B cell (primary cell): ENCODE data around the gene SIRPB1. TPM values are rescaled to one million over a fixed set of nuclear protein-coding genes. Genes with fewer than 3 reads are reported as not detected.

Source experiments
- ATAC-seq: fragments of 200-7000 bp; cut with Tn5 transposase; one replicate; pipeline ENCODE4 v1.10.0; 2021; ENCODE audit warnings: low read depth, mild to moderate bottlenecking, moderate number of reproducible peaks, moderate library complexity
- CTCF ChIA-PET: fragments of 350-600 bp; sonication (Branson Sonifier 250); formaldehyde crosslinking; loops from one replicate; lab custom pipeline; 2021; ENCODE audit warnings: antibody characterized with exemption, inconsistent platforms; lab: Charles Lee
- POLR2A ChIA-PET: fragments of 350-600 bp; sonication (Branson Sonifier 250); formaldehyde crosslinking; loops from one replicate; lab custom pipeline; 2021; ENCODE audit warnings: antibody characterized with exemption; lab: Charles Lee
- DNase-seq: peaks from one replicate; pipeline ENCODE4 v3.0.0; 2013
- H2AFZ ChIP-seq: 2 replicates; pipeline ENCODE4 v1.6.1; 2012; ENCODE audit warnings: mild to moderate bottlenecking, low read depth, low read length; ENCODE audit not compliant: insufficient read depth, poor library complexity, severe bottlenecking
- H3K27ac ChIP-seq, 2 donors: 1 replicate in 1 of 2; 2 replicates in 1 of 2; pipeline ENCODE4 v1.5.1; 2012 to 2013; ENCODE audit warnings: low read length in 2 of 2, mild to moderate bottlenecking in 2 of 2, moderate library complexity in 1 of 2
- H3K27me3 ChIP-seq, 4 experiments: fragments of 200-600 bp in 1 of 4; sonication (generic) in 1 of 4; replicated peaks in 1 of 4; 1 replicate in 2 of 4; 2 replicates in 2 of 4; pipeline versions ENCODE4 v1.6.1 to v1.7.0; 2013 to 2016; ENCODE audit warnings: low read length in 3 of 4, mild to moderate bottlenecking in 2 of 4, mixed read lengths in 1 of 4, moderate library complexity in 1 of 4; ENCODE audit not compliant: insufficient read depth in 4 of 4, control insufficient read depth in 3 of 4; ENCODE audit errors: control extremely low read depth in 1 of 4
- H3K36me3 ChIP-seq, 2 experiments: replicated peaks in 1 of 2; 1 replicate in 1 of 2; 2 replicates in 1 of 2; pipeline versions ENCODE4 v1.6.1 to v1.7.1; 2013; ENCODE audit warnings: low read length in 1 of 2; ENCODE audit not compliant: insufficient read depth in 2 of 2, control insufficient read depth in 1 of 2; ENCODE audit errors: control extremely low read depth in 1 of 2, extremely low read depth in 1 of 2
- H3K4me1 ChIP-seq, 2 donors: fragments of 200-600 bp in 1 of 2; sonication (generic) in 1 of 2; 1 replicate in 1 of 2; 2 replicates in 1 of 2; pipeline versions ENCODE4 v1.5.1 to v1.6.1; 2013 to 2017; ENCODE audit warnings: low read length in 2 of 2; ENCODE audit not compliant: control insufficient read depth in 2 of 2, insufficient read depth in 2 of 2
- H3K4me2 ChIP-seq: replicated peaks from 2 replicates; pipeline ENCODE3; 2012; ENCODE audit warnings: mild to moderate bottlenecking, low read depth, low read length; ENCODE audit not compliant: poor library complexity, severe bottlenecking
- H3K4me3 ChIP-seq, 5 experiments: fragments of 200-600 bp in 1 of 5; sonication (generic) in 1 of 5; 1 replicate in 3 of 5; 2 replicates in 2 of 5; pipeline versions ENCODE4 v1.5.1 to v1.7.0; 2011 to 2016; ENCODE audit warnings: low read length in 4 of 5, mild to moderate bottlenecking in 4 of 5, low read depth in 2 of 5, control low read depth in 1 of 5, moderate library complexity in 1 of 5; ENCODE audit not compliant: insufficient read depth in 1 of 5; ENCODE audit errors: control extremely low read depth in 1 of 5, extremely low read depth in 1 of 5
- H3K79me2 ChIP-seq: fragments of 200-600 bp; sonication (generic); one replicate; pipeline ENCODE4 v1.6.0; 2016; ENCODE audit warnings: low read length; ENCODE audit not compliant: control insufficient read depth, insufficient read depth
- H3K9ac ChIP-seq: fragments of 200-600 bp; sonication (generic); 2 replicates; pipeline ENCODE4 v1.6.1; 2017; ENCODE audit warnings: mild to moderate bottlenecking, low read length, moderate library complexity
- H3K9me3 ChIP-seq, 3 donors: one replicate each; pipeline versions ENCODE4 v1.6.1 to v1.7.1; 2013; ENCODE audit warnings: low read length in 2 of 3; ENCODE audit not compliant: control insufficient read depth in 2 of 3, insufficient read depth in 1 of 3; ENCODE audit errors: control extremely low read depth in 1 of 3
- H4K20me1 ChIP-seq: 2 replicates; pipeline ENCODE4 v1.6.0; 2012; ENCODE audit warnings: mild to moderate bottlenecking, low read length; ENCODE audit not compliant: insufficient read depth, control insufficient read depth, poor library complexity, severe bottlenecking
- H3K27ac Mint-ChIP-seq: one replicate; pipeline ENCODE4 v1.8.0; 2021; ENCODE audit warnings: mixed read lengths
- H3K27me3 Mint-ChIP-seq: one replicate; pipeline ENCODE4 v1.8.0; 2021; ENCODE audit warnings: mixed read lengths
- H3K4me1 Mint-ChIP-seq: one replicate; pipeline ENCODE4 v1.8.0; 2021; ENCODE audit warnings: mixed read lengths
- H3K4me3 Mint-ChIP-seq: one replicate; pipeline ENCODE4 v1.8.0; 2021; ENCODE audit warnings: mixed read lengths
- H3K9me3 Mint-ChIP-seq: one replicate; pipeline ENCODE4 v1.8.0; 2022; ENCODE audit warnings: mixed read lengths; ENCODE audit not compliant: insufficient read depth
- EZH2 ChIP-seq: IDR thresholded peaks from 2 replicates; pipeline ENCODE4 v1.6.1; 2012; ENCODE audit warnings: borderline replicate concordance, low read depth, mild to moderate bottlenecking, moderate library complexity, low read length; ENCODE audit not compliant: insufficient read depth, poor library complexity, severe bottlenecking
- WGBS: methylation state at CpG from one replicate; pipeline ENCODE4 v1.1.5; 2013; ENCODE audit warnings: missing lambda C conversion rate; ENCODE audit not compliant: insufficient coverage; 5-methylcytosine and 5-hydroxymethylcytosine counted together
- intact Hi-C: fragments of 100-400 bp; cut with micrococcal nuclease; formaldehyde crosslinking; loops from one replicate; pipeline ENCODE4 v1.10.0; 2022
- polyA plus RNA-seq: library from polyadenylated mRNA; depleted of rRNA; stranded (reverse); fragments of >200 nt; gene quantifications from 2 replicates; pipeline ENCODE4 v1.2.3, GENCODE V29; 2012
- total RNA-seq, 2 donors: library from RNA; stranded (reverse); fragments of 120-200 nt in 1 of 2; gene quantifications; 1 replicate in 1 of 2; 2 replicates in 1 of 2; pipeline versions ENCODE4 v1.2.3 to v1.2.4, GENCODE V29; 2013 to 2022
- TF ChIP-seq, protein P1 (sequence below): fragments of 200-600 bp; IDR thresholded peaks from one replicate; pipeline ENCODE4 v1.8.0; 2022; ENCODE audit warnings: antibody characterized with exemption, mild to moderate bottlenecking

Gene SIRPB1
- total and polyA plus RNA-seq, 2 donors (not counting 1 experiment from before 2014, with no cell fraction given): 1.3 to 1.7 TPM

- no peak overlapping the region for H3K9ac ChIP-seq
- H3K4me2 ChIP-seq: no peak overlapping the region
- DNase-seq (no peak), ATAC-seq (no peak)
- peaks cover 0 to 15% of the 10 kb centered on the region in 2 donors for H3K4me1 ChIP-seq
- ChIA-PET CTCF (no interaction called here), POLR2A (no interaction called here)
- no peaks in the 10 kb centered on the region for H3K27me3 Mint-ChIP-seq
- H3K4me3 Mint-ChIP-seq: no peak overlapping the region
- no peak overlapping the region for H3K27ac Mint-ChIP-seq
- intact Hi-C loops: no loop called here
- H3K27me3 ChIP-seq: no peaks in the 10 kb centered on the region
- no peak overlapping the region for H2AFZ ChIP-seq
- TF ChIP-seq EZH2: no peak
- TF ChIP-seq, protein P1, sequence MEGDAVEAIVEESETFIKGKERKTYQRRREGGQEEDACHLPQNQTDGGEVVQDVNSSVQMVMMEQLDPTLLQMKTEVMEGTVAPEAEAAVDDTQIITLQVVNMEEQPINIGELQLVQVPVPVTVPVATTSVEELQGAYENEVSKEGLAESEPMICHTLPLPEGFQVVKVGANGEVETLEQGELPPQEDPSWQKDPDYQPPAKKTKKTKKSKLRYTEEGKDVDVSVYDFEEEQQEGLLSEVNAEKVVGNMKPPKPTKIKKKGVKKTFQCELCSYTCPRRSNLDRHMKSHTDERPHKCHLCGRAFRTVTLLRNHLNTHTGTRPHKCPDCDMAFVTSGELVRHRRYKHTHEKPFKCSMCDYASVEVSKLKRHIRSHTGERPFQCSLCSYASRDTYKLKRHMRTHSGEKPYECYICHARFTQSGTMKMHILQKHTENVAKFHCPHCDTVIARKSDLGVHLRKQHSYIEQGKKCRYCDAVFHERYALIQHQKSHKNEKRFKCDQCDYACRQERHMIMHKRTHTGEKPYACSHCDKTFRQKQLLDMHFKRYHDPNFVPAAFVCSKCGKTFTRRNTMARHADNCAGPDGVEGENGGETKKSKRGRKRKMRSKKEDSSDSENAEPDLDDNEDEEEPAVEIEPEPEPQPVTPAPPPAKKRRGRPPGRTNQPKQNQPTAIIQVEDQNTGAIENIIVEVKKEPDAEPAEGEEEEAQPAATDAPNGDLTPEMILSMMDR: no peak
- no peaks in the 10 kb centered on the region for H3K9me3 ChIP-seq
- H3K36me3 ChIP-seq: no peaks in the 10 kb centered on the region
- peak overlapping the region in 1 of 5 experiments; percentile 23 for H3K4me3 ChIP-seq
- H3K27ac ChIP-seq: no peak overlapping the region
- no peaks in the 10 kb centered on the region for H4K20me1 ChIP-seq
- no CpG with 5 or more reads among the region's 3 CpGs for WGBS
- no peaks in the 10 kb centered on the region for H3K79me2 ChIP-seq
- H3K4me1 Mint-ChIP-seq: peaks cover 3% of the 10 kb centered on the region
- no peaks in the 10 kb centered on the region for H3K9me3 Mint-ChIP-seq
Observed at GRCh38 chr20:1587781-1588532, 31.9 kb downstream of the SIRPB1 start.

DNA sequence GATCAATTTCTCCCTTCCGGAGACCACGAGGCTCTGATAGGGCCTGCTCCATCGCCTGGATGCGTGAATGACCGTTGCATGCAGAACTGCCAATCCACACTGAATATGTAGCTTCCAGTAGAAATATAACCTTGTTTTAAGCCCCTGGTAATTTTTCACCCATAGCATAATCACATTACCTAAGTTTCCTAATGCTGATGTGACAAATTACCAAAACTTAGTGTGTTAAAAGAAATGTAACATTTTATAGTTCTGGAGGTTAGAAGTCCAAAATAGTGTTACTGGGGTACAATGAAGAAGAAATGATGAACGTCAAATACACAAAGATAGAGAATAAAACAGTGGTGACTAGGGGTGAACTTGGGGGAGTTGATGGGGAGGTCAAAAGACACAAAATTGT is 40.3 kb downstream of the SIRPB1 start:
- ChIA-PET POLR2A (no interaction called here), CTCF (no interaction called here)
- no peaks in the 10 kb centered on the region for H3K27me3 Mint-ChIP-seq
- no peak overlapping the region for H3K4me3 Mint-ChIP-seq
- H3K36me3 ChIP-seq: no peaks in the 10 kb centered on the region
- H3K4me1 Mint-ChIP-seq: no peaks in the 10 kb centered on the region
- no peak overlapping the region for H3K4me3 ChIP-seq
- no peaks in the 10 kb centered on the region for H3K27me3 ChIP-seq
- no peak overlapping the region for H3K27ac ChIP-seq
- H2AFZ ChIP-seq: no peak overlapping the region
- no peaks in the 10 kb centered on the region for H3K79me2 ChIP-seq
- H4K20me1 ChIP-seq: no peaks in the 10 kb centered on the region
- H3K9me3 ChIP-seq: no peaks in the 10 kb centered on the region
- intact Hi-C loops: loop anchor here (2.0 kb wide), 1 partner anchor 35 kb away; no protein-coding TSS in a partner anchor
- DNase-seq: no peak
- no peak overlapping the region for H3K9ac ChIP-seq
- no peak overlapping the region for H3K27ac Mint-ChIP-seq
- no peak overlapping the region for H3K4me2 ChIP-seq
- no peaks in the 10 kb centered on the region for H3K4me1 ChIP-seq
- ATAC-seq: no peak
- 100% methylated on average over 4 of the region's 6 CpGs for WGBS
- TF ChIP-seq, protein P1: no peak
- TF ChIP-seq EZH2: no peak
- H3K9me3 Mint-ChIP-seq: no peaks in the 10 kb centered on the region
